Fibroblast of skin of right quadriceps (primary cell): ENCODE measurements around the gene MEMO1.
"Not testable (repeated sequence)": the region's sequence is repeated elsewhere in the genome, so short reads cannot be mapped to it uniquely, and the experiment has no call there.

ENCODE experiments used
- DNase-seq: peaks from one replicate; pipeline ENCODE4 v3.0.0-alpha.2; 2013

The MEMO1 gene

DNA sequence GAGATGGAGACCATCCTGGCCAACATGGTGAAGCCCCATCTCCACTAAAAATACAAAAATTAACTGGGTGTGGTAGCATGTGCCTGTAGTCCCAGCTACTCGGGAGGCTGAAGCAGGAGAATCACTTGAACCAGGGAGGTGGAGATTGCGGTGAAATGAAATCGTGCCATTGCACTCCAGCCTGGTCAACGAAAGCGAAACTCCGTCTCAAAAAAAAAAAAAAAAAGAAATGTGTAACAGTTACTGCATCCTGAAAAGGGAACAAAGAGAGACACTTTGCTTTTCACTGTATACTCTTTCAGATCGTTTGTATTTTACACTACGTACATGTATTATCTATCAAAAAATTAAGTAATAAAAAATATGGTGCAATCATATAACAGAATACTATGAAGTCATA, 53.9 kb downstream of the MEMO1 start:
- not testable (repeated sequence) for DNase-seq

DNA sequence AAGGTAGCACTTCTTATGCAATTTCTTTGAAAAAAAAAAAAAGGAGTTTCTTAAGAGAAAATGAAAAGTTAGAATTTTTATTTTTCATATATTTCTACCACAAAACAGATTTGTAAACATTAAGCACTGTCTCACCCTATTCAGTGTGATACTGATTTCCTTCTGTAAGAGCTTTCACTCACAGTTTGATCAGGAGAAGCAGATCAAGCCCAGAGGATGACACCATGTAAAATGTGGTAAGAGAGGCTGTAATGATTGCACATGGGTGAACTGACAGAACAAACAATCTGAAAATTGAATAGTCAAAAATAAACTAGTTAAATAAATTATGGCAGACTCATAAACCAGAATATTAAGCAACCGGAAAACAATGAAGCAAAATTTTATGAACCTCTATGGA, 54.5 kb downstream of the MEMO1 start:
- no peak for DNase-seq

DNA sequence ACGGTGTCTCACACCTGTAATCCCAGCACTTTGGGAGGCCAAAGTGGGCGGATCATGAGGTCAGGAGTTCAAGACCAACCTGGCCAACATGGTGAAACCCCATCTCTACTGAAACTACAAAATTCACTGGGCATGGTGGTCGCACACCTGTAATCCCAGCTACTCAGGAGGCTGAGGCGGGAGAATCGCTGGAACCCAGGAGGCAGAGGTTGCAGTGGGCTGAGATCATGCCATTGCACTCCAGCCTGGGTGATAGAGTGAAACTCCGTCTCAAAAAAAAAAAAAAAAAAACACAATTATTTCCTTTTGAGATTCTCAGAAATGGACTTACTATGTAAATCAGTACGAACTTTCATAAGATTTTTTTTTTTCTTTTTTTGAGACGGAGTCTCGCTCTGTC, 57.7 kb downstream of the MEMO1 start:
- not testable (repeated sequence) for DNase-seq

DNA sequence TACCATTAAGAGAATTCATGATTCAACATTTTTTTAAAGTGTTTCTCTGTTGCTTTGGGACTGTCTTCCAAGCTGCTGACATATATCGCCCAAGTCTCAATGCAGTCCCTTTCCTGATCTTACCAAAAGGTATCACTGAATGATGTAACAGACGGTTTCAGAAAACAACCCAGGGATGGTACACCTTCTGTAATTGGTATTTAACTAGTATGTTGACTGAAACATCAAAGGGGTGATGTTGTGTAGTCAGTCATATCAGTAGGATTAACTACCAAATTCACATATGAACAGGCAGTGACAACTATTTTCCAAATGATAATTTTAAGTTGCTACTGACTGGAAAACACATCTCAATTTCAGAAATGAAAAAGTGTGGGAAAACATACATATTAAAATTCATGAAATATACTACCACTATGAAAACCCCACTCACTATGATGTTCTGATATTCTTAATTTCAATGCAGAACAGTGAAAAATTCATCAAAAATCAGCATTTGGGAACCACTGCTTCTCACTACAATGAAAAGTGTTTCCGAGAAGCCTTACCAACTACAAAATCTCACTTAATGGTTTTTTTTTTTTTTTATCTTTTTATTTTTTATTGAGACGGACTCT, 59.8 kb downstream of the MEMO1 start:
- DNase-seq: no peak

DNA sequence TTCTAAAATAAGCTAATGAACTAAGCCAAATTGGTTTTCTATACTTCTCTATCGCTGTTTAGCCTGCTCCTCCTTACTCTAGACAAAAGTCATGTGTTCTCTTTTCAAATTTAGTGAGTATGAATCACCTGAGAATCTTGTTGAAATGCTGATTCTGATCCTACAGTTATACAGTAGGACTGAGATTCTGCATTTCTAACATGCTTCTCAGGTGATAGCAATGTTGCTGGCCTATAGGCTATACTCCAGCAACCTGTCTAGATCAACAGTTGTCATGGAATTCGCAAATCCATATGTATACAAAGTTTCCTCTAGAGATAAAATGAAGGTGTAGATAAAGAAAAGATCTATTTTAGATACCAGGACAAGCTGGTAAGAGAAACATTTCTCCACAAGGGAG, 62.9 kb downstream of the MEMO1 start:
- DNase-seq: no peak

DNA sequence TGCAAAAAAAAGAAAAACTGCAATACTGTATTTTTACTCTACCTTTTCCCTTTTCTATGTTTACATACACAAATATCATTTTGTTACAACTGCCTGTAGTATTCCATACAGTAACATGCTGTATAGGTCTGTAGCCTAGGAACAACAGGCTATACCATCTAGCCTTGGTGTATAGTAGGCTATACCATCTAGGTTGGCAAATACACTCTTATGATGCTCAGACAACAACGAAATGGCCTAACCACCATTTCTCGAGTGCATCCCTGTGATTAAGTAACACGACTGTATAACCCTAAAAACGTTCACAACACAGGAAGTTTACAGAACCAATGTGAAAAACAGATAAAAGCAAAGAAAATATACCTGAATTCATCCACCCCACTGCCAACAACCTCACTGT, 64.0 kb downstream of the MEMO1 start:
- no peak for DNase-seq

DNA sequence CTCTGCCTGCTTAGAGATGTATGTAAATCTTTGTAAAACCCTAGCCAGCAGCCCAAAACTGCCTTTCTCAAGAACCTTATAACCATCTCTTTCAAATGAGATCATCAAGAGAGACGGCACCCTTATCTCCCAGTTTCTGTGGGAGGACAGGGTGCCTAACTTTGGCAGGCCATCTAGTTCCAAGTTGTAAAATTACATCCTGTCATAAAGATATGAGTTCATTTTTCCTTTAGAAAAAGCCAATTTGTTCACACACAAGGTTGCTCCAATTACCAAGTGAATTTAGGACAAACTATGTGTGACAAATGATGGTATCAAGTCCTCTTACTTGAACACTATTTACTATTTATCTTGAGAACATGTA, 65.3 kb downstream of the MEMO1 start:
- DNase-seq: no peak

DNA sequence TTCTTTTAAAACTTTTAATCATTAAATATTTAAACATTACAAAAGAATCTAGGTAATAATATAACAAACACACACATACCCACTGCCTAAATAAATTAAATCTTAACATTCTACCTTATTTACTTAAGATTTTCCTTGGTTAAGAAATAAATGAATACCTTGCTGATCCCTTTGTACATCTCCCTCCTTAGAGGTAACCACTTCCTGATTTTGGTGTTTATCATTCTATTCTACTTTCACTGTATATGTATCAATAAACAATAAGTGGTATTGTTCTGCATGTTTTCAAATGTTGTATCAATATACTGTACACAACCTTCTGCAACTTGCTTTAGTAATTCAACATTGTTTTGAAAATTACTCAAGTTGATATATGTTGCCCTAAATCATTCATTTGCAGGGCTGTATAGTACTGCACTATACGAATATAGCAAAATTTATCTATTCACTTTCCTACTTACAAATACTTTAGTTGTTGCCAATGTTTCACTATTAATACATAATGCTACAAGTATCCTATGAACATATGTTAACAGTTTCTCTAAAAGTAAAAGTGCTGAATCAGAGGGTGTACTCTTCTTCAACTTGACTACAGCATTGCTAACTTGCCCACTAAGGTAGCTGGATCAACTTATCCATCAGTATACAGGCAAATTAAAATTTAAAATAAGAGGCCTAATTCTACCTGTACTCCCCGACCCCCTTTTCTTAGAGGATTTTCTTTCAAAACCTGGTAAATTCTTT, 65.8 kb downstream of the MEMO1 start:
- DNase-seq: no peak

DNA sequence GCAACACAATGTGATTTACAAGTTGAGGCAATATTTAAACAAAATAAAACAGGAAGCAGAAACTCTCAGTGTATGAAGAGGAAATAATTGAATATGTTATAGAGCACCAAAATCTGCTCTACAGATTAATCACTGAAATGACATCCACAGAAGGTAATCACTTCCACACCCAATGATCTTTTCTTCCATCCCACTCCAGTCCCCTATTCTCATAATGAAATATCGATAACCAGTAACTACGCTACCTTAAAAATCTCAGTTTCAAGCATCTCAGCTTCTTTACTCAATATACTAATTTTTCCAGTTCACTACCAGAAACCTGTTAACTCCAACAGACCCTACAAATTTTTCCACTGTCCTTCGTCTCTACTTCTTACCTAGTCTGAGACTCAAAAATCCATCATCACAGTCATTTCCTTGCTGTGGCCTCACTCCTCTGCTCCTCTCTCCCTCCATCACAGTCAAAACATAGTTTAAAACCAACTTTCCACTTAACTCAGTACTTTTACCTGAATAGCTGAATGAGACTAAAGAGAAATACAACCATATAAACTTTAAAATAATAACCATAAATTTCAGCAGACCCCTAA, 67.1 kb downstream of the MEMO1 start:
- DNase-seq: no peak

DNA sequence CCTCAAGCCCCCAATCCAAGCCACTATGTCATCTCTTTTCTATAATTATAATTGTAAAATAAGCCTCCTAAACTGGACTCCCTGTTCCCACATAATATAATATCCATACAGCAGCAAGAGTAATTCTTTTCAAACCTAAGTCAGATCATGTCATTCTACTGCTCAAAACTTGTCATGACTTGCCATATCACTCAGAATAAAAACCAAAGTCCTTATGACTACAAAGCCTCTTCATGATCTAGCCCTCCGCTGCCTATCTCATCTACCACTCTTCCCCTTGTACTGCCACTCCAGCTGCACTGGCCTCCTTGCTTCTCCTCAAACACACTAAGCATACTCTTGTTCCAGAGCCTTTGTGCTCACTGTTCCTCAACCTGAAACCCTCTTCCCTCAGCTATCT, 69.9 kb downstream of the MEMO1 start:
- DNase-seq: no peak

DNA sequence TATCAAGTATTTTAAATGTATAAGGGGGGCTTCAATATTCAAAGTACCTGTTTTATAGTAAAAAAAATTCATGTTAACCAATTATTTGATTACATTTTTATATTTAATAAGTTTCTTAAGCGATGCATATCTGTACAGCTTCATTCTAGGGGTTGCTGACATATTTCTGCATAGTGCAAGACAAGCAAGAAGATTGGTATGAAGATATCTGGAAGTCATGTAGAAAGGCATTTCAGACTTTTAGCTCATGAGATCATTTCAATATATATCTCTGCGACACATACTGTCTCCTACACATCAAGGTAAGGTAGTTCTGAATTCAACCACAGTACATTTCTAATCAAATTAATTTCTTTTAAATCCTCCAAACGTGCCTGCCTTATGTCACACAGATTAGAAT, 73.1 kb downstream of the MEMO1 start:
- peak; percentile 38 for DNase-seq

DNA sequence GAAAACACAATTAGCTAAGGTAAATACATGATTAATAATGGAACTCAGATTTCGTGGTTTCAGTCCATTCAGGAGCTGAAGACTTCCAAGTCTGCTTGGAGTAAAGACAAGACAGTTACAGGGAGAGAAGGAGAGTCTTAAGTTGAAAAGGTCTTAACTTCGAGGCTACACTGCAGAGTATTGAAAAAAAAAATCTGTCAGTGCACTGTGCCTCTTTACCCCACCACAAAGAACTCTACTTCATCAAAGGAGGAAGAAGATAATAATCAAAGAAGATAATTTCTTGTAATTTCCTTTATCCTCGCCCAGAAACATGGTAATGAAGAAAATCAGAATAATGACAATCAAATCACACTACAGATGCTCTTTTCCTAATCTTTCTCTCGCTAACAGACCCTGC, 75.4 kb downstream of the MEMO1 start:
- DNase-seq: no peak

DNA sequence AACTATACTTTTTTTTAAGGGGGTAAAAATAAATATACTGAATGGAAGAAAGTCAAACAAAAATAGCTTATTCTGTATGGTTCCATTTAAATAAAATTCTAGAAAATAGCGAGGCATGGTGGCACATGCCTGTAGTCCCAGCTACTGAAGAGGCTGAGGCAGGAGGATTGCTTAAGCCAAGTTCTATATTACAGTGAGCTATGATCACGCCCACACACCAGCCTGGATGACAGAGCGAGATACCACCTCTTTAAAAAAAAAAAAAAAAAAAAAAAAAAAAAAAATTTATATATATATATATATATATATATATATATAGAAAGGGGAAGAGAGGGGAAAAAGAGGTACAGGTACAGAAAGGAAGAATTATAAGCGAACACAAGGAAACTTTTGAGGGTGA, 77.7 kb downstream of the MEMO1 start:
- no peak for DNase-seq

DNA sequence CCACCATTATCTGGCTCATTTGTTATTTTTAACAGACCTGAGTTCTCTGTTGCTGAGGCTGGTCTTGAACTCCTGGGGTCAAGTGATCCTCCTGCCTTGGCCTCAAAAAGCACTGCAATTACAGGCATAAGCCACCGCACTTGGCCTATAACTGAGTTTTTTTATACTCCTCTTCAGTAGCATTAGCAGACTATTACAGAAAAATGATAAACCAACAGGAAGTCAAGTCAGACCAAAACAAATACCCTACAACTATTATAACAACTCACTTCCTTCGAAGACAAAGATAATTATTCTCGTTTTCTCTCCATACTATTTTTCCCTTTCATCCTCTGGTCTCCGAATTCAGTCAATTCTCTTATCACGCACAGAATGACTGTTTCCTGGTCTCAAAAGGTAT, 78.2 kb downstream of the MEMO1 start:
- no peak for DNase-seq

DNA sequence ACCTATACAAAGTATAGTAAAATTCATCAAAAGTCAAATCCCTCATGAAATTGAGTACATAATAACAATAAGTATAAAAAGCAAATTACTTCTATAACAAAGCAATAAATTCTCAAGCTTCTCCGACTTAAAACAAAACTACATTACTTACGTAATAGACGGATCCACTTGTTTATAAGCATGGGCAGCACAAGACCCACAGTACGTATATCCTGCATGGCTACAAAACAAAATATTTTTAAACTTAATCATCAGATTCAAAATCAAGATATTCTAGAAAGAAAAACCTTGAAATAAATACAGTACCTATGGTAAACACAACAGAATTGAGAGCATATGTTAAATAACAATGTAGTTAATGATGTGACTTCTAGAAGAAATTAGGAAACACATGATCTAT, 78.9 kb downstream of the MEMO1 start:
- DNase-seq: no peak

DNA sequence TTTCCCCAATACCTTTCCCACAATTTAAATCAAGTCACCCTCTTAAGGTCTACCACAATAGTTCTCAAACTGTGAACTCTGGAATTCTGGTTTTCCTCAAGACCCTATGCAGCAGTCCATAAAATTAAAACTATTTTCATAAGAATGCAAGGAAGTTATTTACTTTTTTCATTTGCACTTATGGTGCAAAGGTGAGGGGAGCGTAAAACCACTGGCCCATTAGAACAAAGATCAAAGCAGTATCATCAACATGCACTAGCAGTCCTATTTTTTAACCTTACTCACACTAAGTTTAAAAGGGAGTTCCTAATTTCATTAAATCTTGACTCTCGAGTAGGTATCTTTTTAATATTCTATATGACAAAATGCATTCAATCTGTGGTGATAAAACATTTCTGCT, 85.3 kb downstream of the MEMO1 start:
- DNase-seq: no peak

DNA sequence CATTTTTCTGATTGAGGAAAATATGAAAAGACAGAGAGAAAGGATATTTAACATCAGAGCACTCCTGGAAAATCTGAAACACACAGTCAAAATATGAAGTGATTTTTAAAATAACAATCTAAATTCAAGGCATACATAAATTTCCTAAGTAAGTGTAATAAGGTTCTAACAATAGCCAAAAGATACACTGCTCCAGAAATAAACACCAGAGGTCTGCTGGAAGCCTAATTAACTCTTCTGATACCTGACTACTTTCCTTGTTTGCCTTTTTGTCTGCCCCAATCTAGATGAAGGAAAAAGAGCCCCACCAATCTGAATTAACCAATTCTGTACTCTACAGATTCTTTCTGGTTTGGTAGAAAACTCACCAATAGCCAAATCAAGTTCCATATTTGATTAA, 87.1 kb downstream of the MEMO1 start:
- no peak for DNase-seq

DNA sequence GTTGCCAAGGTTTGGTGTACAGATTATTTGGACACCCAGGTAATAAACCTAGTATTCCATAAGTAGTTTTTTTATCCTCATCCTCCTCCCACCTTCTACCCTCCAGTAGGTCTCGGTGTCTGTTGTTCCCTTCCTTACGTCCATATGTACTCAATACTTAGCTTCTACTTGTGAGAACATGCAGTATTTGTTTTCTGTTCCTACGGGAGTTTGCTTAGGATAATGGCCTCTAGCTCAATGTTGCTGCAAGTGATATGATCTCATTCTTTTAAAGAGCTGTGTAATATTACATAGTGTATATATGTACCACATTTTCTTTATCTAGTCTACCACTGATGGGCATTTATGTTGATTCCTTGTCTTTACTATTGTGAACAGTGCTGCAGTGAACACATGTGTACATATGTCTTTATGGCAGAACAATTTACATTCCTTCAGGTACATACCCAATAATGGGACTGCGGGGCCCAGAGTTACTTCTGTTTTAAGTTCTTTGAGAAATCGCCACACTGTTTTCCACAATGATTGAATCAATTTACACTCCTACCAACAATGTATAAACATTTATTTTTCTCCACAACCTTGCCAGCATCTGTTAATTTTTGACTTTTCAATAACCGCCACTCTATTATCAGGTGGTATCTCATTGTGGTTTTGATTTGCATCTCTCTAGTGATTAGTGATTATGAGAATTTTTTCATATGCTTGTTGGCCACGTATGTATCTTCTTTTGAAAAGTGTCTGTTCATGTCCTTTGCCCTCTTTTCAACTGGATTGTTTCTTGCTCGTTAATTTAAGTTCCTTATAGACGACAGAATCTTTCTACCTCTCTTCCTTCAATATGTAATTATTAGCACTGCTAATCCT, 88.0 kb downstream of the MEMO1 start:
- DNase-seq: no peak

DNA sequence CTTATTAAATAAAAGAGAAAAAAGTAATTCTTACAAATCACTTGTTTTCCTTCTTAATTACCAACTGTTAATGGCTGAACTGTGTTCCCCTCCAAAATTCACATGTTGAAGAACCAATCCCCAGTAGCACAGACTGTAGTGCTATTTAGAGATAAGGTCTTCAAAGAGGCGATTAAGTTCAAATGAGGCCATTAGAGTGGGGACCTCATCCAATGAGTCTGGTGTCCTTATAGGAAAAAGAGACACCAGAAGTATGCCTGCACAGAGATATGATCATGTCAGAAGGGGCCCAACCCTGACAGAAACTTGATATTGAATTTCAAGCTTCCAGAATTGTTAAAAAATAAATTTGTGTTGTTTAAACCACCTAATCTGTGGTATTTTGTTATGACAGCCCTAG, 89.8 kb downstream of the MEMO1 start:
- no peak for DNase-seq

DNA sequence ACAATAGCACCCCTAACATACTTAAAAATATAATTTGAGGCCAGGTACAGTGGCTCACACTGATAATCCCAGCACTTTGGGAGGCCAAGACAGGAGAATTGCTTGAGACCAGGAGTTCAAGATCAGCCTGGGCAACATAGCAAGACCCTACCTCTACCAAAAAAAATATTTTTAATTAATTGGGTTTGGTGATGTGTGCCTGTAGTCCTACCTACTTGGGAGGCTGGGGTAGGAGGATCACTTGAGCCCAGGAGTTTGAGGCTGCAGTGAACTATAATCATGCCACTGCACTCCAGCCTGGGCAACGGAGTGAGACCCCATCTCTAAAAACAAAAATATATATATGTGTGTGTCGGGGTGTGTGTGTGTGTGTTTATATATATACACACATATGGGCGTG, 91.3 kb downstream of the MEMO1 start:
- DNase-seq: no peak

DNA sequence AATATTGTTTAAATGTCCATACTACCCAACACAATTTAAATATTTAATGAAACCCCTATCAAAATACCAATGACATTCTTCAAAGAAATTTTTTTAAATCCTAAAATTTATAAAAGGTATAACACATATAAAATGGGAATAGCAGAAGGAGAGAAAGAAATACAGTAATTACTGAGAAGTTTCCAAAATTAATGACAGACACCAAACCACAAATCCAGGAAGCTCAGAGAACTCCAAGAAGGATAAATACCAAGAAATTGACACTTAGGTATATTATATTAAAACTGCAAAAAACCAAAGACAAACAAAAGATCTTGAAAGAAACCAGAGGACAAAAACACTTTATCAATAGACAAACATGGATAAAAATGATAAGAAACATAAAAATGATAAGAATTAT, 101.1 kb downstream of the MEMO1 start:
- no peak for DNase-seq

DNA sequence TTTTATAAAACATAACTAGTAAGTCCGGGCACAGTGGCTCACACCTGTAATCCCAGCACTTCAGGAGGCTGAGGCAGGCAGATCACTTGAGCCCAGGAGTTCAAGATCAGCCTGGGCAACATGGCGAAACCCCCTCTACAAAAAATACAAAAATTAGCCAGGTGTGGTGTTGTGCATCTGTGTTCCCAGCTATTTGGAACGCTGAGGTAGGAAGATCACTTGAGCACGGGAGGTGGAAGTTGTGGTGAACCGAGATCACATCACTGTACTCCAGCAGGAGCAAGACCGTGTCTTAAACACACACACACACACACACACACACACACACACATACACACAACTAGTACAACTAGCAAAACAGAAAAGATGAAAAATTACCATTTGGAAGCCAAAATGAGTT, 103.3 kb downstream of the MEMO1 start:
- not testable (repeated sequence) for DNase-seq

DNA sequence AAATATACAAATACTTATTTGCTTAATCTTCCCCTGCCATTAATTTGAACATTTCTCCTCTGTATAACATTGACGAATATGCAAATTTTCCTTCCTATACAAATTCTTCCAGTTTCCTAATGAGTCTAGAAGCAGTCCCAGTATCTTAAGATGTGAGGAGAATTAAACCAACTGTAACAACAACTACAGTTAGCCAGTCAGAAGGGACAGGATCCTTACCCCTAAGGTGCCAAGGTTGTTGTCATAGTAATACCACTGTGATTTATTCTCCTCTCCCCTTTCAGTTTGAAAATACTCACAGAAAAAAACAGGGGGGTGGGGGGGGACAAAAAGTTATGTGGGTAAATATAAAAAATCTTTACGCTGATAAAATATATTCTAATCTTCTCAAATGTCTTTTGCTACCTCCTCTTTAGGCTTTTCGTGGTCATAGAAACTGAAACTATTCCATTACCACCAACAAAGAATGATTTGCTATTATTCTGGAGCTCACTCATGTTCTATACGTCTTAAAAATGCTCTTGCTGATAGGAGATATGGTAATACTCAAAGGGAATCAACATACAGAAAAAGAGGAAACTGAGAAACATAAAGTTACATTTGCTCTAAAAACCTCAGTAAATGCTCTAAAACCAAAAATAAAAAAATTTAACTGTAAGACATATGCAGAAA, 107.6 kb downstream of the MEMO1 start:
- DNase-seq: no peak
